GM21526 (cell line): ENCODE results near the gene CCM2.

Experiments used
- ATAC-seq: cut with Tn5 transposase; IDR thresholded peaks from one replicate; pipeline ENCODE4 v1.9.1; 2021; ENCODE audit warnings: moderate library complexity; ENCODE audit not compliant: unreplicated experiment, low FRiP score

The CCM2 gene

GRCh38 chr7:45057878-45058277 lies 57.9 kb downstream of the CCM2 start:
- ATAC-seq: no peak

- no peak for ATAC-seq
These were observed 60.3 kb downstream of the CCM2 start for GRCh38 chr7:45060295-45060694.

GRCh38 chr7:45061352-45061751 lies 61.4 kb downstream of the CCM2 start:
- ATAC-seq: no peak

- ATAC-seq: no peak
These were observed 61.9 kb downstream of the CCM2 start for GRCh38 chr7:45061806-45062425.

GRCh38 chr7:45064047-45064725 lies 64.2 kb downstream of the CCM2 start:
- no peak for ATAC-seq

GRCh38 chr7:45065031-45065995 lies 65.3 kb downstream of the CCM2 start:
- no peak for ATAC-seq

GRCh38 chr7:45066409-45066808 lies 66.4 kb downstream of the CCM2 start:
- ATAC-seq: no peak

GRCh38 chr7:45067582-45067981 lies 67.6 kb downstream of the CCM2 start:
- no peak for ATAC-seq

GRCh38 chr7:45068236-45069023 lies 68.4 kb downstream of the CCM2 start:
- no peak for ATAC-seq

- ATAC-seq: no peak
These were observed 69.6 kb downstream of the CCM2 start for GRCh38 chr7:45069444-45070253.

GRCh38 chr7:45070254-45070642 lies 70.2 kb downstream of the CCM2 start:
- no peak for ATAC-seq

- no peak for ATAC-seq
These were observed 71.5 kb downstream of the CCM2 start for GRCh38 chr7:45071528-45071927.

GRCh38 chr7:45072131-45073030 lies 72.4 kb downstream of the CCM2 start:
- no peak for ATAC-seq

- no peak for ATAC-seq
These were observed 73.2 kb downstream of the CCM2 start for GRCh38 chr7:45073031-45073785.

- ATAC-seq: no peak
These were observed 74.0 kb downstream of the CCM2 start for GRCh38 chr7:45073786-45074527.

GRCh38 chr7:45074528-45075354 lies 74.7 kb downstream of the CCM2 start:
- no peak for ATAC-seq

GRCh38 chr7:45075355-45075644 lies 75.3 kb downstream of the CCM2 start:
- no peak for ATAC-seq
